T-helper 2 cell (primary cell): ENCODE data around the gene GLDC.

Source experiments
- DNase-seq, 5 experiments: peaks; one replicate each; pipeline versions ENCODE4 v3.0.0 to v3.0.0-alpha.2; 2012 to 2022

The GLDC gene

DNA sequence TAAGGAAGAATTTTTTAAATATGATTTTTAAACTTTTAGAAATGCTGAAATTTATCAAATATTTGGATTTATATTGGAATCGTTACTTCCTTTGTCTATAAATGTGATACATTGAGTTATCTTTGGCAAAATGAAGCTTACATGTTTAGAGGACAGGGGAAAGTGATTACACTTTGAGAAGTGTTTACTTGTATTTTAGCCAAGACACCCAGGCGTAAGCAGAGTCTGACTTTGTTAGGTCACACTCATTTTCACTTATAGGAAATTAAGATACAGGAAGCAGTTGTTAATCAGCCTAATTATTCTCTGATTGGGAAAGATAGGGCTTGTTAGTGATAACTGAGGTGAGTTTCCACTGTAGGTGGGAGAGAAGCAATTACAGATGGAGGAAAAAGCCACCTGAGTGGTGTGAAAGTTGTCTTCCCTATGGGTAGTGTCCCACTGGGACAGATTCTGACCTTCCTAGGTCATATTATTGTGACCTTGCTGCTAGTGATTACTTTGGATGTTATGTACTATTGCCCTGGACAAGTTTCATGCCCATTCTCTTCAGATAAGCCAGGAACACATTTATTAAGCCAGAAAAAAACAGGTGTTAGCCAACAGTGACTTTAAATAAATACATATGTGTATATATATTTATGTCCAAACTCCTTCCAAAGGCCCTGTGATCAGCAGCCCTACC is 143.9 kb downstream of the GLDC start:
- DNase-seq: no peak

DNA sequence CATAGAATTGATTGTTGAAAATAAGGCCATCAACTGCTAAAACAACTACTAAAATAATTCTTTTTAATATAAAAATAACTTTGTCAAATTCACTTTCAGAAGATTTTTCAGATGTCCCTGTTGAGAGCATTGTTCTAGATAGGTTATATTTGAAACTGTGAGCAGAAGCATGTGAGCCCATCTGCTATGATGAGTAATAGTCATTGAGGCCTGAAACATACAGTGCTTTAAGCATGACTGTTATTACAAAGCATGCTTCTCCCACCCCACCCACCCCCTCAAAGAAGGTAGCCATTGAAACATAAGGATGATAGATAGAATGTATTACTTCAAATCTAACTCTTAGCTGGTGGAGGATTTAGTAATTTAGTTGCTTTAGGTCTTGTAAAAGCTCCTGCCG is 146.5 kb downstream of the GLDC start:
- DNase-seq: no peak

DNA sequence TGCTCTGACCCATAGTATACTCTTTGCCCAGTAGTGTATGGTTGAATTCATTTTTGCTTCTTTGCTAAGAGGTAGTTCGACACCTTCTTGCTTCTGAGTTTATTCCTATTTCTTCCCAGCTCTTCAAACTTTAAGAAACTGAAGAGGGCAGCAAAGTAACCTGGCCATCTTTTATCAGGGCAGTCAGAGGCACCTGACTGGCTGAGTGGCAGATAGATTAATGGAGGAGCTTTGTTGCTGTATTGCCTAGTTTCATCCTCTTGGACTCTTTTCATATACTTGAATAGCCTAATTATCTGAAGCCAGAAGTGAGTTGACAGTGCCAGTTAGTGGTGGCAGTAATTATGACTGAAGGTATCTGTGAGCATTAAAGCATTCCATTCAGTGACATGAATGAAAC is 150.1 kb downstream of the GLDC start:
- DNase-seq: peak in 1 of 5 experiments; percentile 14

DNA sequence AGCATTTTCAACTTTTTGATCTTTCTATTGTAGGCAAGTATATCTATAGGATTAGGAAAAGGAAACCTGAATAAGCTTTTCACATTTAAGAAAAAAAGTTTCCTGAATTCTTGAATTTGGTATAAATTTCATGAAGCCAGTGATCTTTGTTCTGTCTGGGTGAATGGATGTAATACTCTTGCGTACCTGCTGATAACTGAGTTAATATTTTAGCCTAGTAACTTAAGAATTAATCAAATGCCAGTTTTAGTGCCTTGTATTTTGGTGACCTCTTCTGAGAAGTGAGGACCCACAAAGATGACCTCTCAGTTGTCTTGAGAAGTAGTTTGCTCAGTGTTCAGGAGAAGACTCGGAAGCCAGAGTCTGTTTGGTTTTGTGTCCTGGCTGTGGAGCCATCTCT is 154.7 kb downstream of the GLDC start:
- no peak for DNase-seq

DNA sequence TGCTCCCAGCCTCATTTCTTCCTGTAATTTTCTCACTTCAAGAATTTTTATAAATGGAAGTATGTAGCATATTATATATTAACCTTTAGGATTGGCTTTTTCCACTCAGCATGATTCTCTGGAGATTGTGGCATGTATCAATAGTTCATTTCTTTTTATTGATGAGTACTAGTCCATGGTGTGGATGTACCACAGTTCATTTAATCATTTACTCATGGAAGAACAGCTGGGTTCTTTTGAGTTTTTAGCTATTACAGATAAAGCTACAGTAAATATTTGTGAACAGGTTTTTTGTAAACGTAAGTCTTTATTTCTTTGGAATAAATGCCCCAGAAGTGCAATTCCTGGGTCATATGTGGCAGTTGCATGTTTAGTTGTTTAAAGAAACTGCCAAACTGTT is 156.4 kb downstream of the GLDC start:
- no peak for DNase-seq

DNA sequence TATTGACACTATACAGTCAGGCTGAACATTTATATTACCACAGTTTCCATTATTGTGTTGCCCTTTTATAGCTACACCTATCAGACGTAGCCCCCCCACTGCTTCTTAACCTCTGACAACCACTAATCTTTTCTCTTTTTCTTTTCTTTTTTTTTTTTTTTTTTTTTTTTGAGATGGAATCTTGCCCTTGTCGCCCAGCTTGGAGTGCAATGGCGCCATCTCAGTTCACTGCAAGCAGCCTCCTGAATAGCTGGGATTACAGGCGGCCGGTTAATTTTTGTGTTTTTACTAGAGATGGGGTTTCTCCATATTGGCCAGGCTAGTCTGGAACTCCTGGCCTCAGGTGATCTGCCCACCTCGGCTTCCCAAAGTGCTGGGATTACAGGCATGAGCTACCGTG is 157.1 kb downstream of the GLDC start:
- DNase-seq: peak in 1 of 5 experiments; percentile 13

DNA sequence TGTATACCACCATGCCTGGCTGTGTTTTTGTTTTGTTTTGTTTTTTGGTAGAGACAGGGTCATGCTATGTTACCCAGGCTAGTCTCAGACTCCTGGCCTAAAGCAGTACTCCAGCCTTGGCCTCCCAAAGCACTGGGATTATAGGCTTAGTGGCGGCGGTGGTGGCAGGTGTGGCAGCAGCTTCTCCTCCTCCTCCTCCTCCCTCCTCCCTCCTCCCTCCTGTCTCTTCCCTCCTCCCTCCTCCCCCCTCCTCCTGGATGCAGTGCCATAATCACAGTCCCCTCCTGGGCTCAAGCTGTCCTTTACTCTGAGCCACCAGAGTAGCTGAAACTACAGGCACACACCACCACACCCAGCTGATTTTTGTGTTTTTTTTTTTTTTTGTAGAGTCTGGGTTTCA is 161.3 kb downstream of the GLDC start:
- DNase-seq: no peak
